IPS DF 6.9 (cell line): Measurements from ENCODE around the gene LCNL1.

Experiments
- DNase-seq: peaks from one replicate; pipeline ENCODE4 v3.0.0-alpha.2; 2013; ENCODE audit warnings: low read depth, low spot score
- H3K27ac ChIP-seq: one replicate; pipeline ENCODE4 v1.5.1; 2013; ENCODE audit warnings: low read length, control low read depth
- H3K27me3 ChIP-seq: 2 replicates; pipeline ENCODE4 v1.6.1; 2013; ENCODE audit warnings: mild to moderate bottlenecking, low read length; ENCODE audit not compliant: control insufficient read depth, insufficient read depth
- H3K36me3 ChIP-seq: 2 replicates; pipeline ENCODE4 v1.6.1; 2013; ENCODE audit warnings: low read length; ENCODE audit not compliant: control insufficient read depth, insufficient read depth
- H3K4me1 ChIP-seq: 2 replicates; pipeline ENCODE4 v1.6.1; 2013; ENCODE audit warnings: low read length; ENCODE audit not compliant: control insufficient read depth, insufficient read depth
- H3K4me3 ChIP-seq: 2 replicates; pipeline ENCODE4 v1.5.1; 2013; ENCODE audit warnings: mild to moderate bottlenecking, low read length
- H3K9me3 ChIP-seq: 2 replicates; pipeline ENCODE4 v1.6.1; 2013; ENCODE audit warnings: low read length, inconsistent platforms; ENCODE audit not compliant: control insufficient read depth, insufficient read depth
- WGBS: extraction: QIAGEN DNeasy Blood & Tissue Kit; methylation state at CpG from one replicate; pipeline ENCODE4 v1.1.7; 2013; ENCODE audit warnings: mixed read lengths, missing lambda C conversion rate; ENCODE audit not compliant: insufficient read length, insufficient coverage; 5-methylcytosine and 5-hydroxymethylcytosine counted together

The LCNL1 gene

DNA sequence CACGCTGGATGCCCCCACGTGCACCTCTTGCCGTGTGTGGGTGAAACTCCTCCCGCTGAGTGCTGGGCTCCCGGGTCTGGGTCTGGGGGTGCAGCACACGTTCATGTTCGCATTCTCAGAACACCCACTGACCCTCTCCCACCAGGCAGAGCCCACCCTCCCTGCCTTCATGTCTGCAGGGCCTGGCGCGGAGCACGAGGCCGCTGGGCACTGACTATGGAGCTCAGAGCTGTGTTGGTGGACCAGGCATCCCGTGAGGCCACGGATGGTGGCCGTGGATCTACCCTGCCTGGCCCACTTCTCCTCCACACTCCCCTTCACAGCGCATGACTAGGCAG lies 21.9 kb upstream of the LCNL1 start:
- no peaks in the 10 kb centered on the region for H3K27me3 ChIP-seq
- H3K27ac ChIP-seq: no peak overlapping the region
- no peaks in the 10 kb centered on the region for H3K9me3 ChIP-seq
- peaks cover 3% of the 10 kb centered on the region; the same call in 1 of the 2 replicates for H3K4me1 ChIP-seq
- DNase-seq: no peak
- H3K4me3 ChIP-seq: no peak overlapping the region
- H3K36me3 ChIP-seq: no peaks in the 10 kb centered on the region
- no CpG with 5 or more reads among the region's 15 CpGs for WGBS

DNA sequence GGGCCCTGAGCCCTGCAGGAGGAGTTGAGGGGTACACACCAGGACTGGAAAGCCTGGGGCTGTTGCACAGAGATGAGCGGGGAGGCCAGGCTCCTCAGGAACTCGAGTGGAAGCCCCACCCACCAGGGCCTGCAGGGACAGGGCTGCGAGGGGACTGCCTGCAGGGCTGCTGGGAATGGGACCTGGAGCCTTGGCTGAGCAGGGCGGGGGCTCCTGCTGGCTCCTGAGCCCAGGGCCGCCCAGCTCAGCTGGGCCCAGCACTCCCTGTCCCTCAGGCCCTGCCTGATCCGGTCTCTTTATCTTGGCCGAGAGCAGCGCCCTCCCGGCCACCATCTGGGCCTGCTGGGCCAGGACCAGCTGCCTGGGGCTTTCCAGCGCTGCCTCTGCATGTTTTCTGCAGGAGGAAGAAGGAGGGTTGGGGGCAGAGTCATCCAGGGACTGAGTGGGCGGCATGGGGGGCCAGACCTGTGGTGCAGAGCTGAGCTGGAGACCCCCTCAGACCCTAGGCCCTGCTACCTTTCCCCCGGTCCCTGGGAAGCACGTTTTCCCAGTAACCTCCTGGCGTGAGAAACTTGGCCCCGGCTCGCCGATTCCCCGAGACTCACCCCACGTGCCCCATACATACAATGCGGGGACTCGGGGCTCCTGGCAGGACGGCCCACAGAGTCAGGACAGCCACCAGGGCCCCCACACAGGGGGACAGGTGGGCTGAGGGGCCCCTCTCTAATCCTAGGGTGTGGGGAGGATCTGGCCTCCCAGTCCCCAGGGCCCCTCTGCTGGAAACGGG lies 21.3 kb upstream of the LCNL1 start:
- Histone ChIP-seq H3K9me3 (no peaks in the 10 kb centered on the region), H3K27me3 (no peaks in the 10 kb centered on the region), H3K36me3 (no peaks in the 10 kb centered on the region), H3K4me1 (peaks cover 5% of the 10 kb centered on the region; the same call in 1 of the 2 replicates), H3K27ac (no peak overlapping the region), H3K4me3 (no peak overlapping the region)
- DNase-seq: no peak
- WGBS: no CpG with 5 or more reads among the region's 23 CpGs

DNA sequence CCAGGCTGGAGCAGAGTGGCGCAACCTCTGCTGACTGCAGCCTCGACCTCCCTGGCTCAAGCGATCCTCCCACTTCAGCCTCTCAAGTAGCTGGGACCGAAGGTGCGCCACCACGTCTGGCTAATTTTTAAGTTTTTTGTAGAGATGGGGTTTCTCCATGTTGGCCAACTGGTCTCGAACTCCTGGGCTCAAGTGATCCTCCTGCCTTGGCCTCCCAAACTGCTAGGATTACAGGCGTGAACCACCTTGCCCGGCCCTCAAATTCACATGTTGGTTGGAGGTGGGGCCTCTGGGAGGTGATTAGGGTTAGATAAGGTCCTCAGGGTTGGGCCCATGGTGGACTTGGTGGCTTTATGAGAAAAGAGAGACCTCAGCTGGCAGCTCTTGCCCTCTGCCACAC lies 20.6 kb upstream of the LCNL1 start:
- H3K36me3 ChIP-seq: no peaks in the 10 kb centered on the region
- no peak overlapping the region for H3K27ac ChIP-seq
- H3K4me1 ChIP-seq: peaks cover 5% of the 10 kb centered on the region; the same call in 1 of the 2 replicates
- no CpG with 5 or more reads among the region's 9 CpGs for WGBS
- no peaks in the 10 kb centered on the region for H3K9me3 ChIP-seq
- H3K27me3 ChIP-seq: no peaks in the 10 kb centered on the region
- DNase-seq: no peak
- no peak overlapping the region for H3K4me3 ChIP-seq

DNA sequence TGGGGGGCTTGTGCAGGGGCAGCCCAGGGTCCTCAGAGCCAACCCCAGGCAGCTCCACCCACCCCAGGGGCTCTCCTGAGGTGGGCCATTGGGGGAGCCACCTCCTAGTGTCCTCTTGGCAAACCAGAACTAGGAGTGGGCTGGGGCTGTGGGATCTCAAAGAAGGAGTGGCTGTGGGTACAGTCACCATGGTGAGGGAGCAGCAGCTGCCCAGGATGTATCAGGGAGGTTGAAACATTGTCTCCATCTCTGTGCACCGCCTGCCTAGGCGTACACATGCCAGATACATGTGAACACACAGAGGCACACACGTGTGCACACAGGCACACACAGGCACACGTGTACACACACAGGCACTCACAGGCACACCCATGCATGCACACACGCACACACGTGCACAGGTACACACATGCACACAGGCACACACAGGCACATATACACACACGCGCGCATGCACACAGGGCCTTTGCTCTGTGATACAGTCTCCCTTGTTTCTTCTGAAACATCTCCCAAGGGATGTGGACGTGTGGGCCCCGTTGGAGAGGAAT lies 20.0 kb upstream of the LCNL1 start:
- Histone ChIP-seq H3K27me3 (no peaks in the 10 kb centered on the region), H3K9me3 (no peaks in the 10 kb centered on the region), H3K4me1 (peaks cover 5% of the 10 kb centered on the region; the same call in 1 of the 2 replicates), H3K27ac (no peak overlapping the region), H3K36me3 (no peaks in the 10 kb centered on the region), H3K4me3 (no peak overlapping the region)
- WGBS: no CpG with 5 or more reads among the region's 11 CpGs
- DNase-seq: no peak

DNA sequence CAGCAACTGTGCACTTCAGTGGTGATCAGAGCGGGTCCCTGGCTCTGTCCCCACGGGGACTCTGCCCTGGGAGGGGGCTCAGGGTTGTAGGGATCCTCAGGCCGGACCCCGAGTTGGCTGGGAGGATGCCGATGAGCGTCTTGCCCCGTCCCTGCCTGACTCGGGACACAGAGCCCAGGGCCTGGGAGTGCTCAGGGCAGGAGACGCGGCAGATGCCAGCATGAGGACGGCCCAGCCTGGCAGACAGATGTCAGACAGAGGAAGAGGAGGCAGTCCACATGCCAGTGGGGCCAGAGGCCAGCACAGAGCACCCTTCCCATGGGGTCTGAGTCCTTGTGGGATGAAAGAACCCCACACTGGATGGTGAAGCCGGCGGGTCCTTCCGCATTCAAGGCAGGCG lies 19.5 kb upstream of the LCNL1 start:
- Histone ChIP-seq H3K36me3 (no peaks in the 10 kb centered on the region), H3K4me1 (peaks cover 5% of the 10 kb centered on the region; the same call in 1 of the 2 replicates), H3K27me3 (no peaks in the 10 kb centered on the region), H3K9me3 (no peaks in the 10 kb centered on the region), H3K4me3 (no peak overlapping the region), H3K27ac (no peak overlapping the region)
- no peak for DNase-seq
- WGBS: no CpG with 5 or more reads among the region's 15 CpGs

DNA sequence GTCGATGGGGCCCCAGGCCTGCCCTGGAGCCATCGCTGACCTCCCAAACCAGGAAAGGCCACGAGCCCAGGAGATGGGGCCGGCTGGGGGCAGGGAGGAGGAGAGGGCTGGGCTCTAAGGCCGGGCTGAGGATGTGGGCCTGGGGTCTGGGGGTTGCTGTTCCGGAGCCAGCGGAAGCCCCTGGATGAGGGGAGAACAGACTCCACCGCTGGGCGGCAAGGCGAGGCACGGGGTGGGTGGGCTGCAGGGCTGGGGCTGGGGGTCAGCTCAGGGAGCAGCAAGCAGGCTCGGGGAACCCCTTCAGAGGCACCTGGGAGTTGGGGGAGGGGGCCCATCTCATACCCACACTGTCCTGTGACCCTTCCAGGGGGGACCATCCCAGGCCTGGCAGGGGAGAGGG lies 19.0 kb upstream of the LCNL1 start:
- H3K4me3 ChIP-seq: no peak overlapping the region
- peaks cover 5% of the 10 kb centered on the region; the same call in 1 of the 2 replicates for H3K4me1 ChIP-seq
- WGBS: no CpG with 5 or more reads among the region's 12 CpGs
- H3K27ac ChIP-seq: no peak overlapping the region
- H3K27me3 ChIP-seq: no peaks in the 10 kb centered on the region
- no peaks in the 10 kb centered on the region for H3K36me3 ChIP-seq
- no peak for DNase-seq
- no peaks in the 10 kb centered on the region for H3K9me3 ChIP-seq

DNA sequence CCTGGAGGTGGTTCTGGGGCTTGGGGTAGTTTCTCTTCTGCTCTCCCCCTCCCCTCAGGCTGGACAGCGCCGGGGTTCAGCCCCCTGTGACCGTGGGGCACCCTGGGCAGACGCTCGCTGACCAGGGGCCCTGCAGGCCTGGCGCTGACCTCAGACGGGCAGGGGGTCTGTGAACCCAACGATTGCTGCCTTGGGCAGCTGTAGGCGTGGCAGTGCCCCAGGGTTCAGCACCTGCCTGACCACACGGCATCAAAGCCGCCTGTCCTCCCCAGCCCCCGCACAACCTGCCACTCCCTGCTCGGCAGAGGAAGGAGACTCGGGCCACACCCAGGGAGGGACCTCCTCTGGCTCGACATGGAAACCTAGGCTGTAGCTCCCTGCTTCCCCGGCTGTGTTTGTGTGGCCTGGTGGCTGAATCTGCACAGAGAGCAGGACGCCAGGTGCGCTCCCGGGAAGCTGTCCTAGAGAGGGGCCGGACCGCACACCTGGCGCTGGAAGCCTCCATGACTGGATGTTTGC lies 18.6 kb upstream of the LCNL1 start:
- DNase-seq: no peak
- Histone ChIP-seq H3K27ac (no peak overlapping the region), H3K4me3 (no peak overlapping the region), H3K9me3 (no peaks in the 10 kb centered on the region), H3K27me3 (no peaks in the 10 kb centered on the region), H3K36me3 (no peaks in the 10 kb centered on the region), H3K4me1 (peaks cover 5% of the 10 kb centered on the region; the same call in 1 of the 2 replicates)
- WGBS: no CpG with 5 or more reads among the region's 22 CpGs

DNA sequence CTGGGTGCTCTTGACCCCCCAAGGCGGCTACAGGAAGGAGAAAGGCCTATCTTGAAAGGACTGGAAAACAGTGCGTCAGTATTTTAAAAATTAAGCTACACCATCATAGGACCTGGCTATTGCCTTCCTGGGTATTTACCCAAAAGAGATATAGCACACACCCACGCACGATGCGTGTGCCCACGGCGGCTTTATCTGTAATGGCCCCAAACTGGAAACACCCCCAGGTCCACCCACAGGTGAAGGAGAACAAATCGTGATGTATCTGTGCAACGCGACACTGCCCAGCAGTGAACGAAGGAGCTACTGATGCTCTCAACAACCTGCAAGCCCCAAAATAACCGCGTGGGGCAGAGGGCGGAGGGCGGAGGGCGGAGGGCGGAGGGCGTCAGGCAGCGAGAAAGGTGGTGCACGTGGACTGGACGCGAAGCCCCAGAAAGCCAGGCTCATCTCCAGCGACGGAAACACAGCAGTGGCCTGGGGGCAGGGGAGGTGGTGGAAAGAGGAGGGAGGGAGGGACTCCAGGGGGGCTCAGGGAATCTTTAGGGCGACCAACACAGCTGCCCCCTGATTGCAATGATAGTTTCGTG lies 17.9 kb upstream of the LCNL1 start:
- Histone ChIP-seq H3K4me1 (peaks cover 5% of the 10 kb centered on the region; the same call in 1 of the 2 replicates), H3K27me3 (no peaks in the 10 kb centered on the region), H3K4me3 (no peak overlapping the region), H3K36me3 (no peaks in the 10 kb centered on the region), H3K9me3 (no peaks in the 10 kb centered on the region), H3K27ac (no peak overlapping the region)
- no peak for DNase-seq
- WGBS: no CpG with 5 or more reads among the region's 26 CpGs

DNA sequence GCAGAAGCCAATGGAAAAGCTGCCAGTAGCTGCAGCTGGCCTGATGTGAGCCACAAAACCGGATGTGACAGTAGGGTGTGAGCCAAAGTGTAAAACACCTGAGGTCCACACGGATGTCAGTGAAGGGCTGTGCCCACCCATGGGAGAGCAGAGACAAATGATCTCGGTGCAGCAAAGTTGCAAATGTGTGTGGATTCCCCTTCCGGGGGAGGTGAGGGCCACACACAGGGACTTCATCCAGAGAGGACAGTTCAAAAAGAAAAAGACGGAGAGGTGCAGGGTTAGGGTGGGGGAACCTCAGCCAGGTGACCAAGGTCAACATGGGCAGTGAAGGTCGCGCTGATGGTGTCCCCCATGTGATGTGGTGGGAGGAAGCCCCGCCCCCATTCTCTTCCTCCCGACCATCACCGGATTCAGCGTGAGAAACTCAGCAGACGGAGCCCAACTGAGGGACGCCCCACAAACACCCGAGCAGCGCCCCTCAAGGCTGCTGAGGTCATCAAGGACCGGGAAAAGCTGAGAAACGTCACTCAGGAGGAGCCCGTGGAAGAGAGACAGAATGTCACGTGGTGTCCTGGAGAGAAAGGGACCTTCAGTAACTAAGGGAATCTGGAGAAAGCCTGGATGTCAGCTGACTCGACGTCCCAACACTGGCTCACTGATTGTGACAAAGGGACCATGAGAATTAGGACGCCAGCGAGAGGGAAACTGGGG lies 16.9 kb upstream of the LCNL1 start:
- Histone ChIP-seq H3K9me3 (no peaks in the 10 kb centered on the region), H3K4me3 (no peak overlapping the region), H3K4me1 (peaks cover 5% of the 10 kb centered on the region; the same call in 1 of the 2 replicates), H3K36me3 (no peaks in the 10 kb centered on the region), H3K27ac (no peak overlapping the region), H3K27me3 (no peaks in the 10 kb centered on the region)
- WGBS: no CpG with 5 or more reads among the region's 23 CpGs
- DNase-seq: no peak
